ENCODE results near the gene SHLD1. TPM values are rescaled to one million over a fixed set of nuclear protein-coding genes. Genes with fewer than 3 reads are reported as not detected.

SHLD1 gene
- total RNA-seq, 1 donor from 2014 or later, result 8.6 TPM

GRCh38 chr20:5825130-5825719 lies 75.0 kb downstream of the SHLD1 start:
- H3K27me3 Mint-ChIP-seq, result no peaks in the 10 kb centered on the region
- H3K4me1 Mint-ChIP-seq, result peaks cover 12% of the 10 kb centered on the region
- peaks cover 6% of the 10 kb centered on the region for H3K36me3 Mint-ChIP-seq (ENCODE audit: low read depth)
- DNase-seq, result no peak
- H3K27ac Mint-ChIP-seq, result no peak overlapping the region
- H3K9me3 Mint-ChIP-seq, result no peaks in the 10 kb centered on the region
- intact Hi-C loops (cut with micrococcal nuclease), result no loop called here
- no peak overlapping the region for H3K4me3 Mint-ChIP-seq

- intact Hi-C loops (cut with micrococcal nuclease), result no loop called here
- Mint-ChIP-seq H3K4me1 (peaks cover 12% of the 10 kb centered on the region), H3K9me3 (no peaks in the 10 kb centered on the region), H3K4me3 (no peak overlapping the region), H3K27ac (no peak overlapping the region), H3K36me3 (ENCODE audit: low read depth) (peaks cover 6% of the 10 kb centered on the region), H3K27me3 (no peaks in the 10 kb centered on the region)
- no peak for DNase-seq
These were observed 77.1 kb downstream of the SHLD1 start for GRCh38 chr20:5827098-5827853.

- intact Hi-C loops (cut with micrococcal nuclease), result no loop called here
- no peak overlapping the region for H3K4me3 Mint-ChIP-seq
- H3K9me3 Mint-ChIP-seq, result no peaks in the 10 kb centered on the region
- H3K27me3 Mint-ChIP-seq, result no peaks in the 10 kb centered on the region
- DNase-seq, result no peak
- peaks cover 12% of the 10 kb centered on the region for H3K4me1 Mint-ChIP-seq
- H3K27ac Mint-ChIP-seq, result no peak overlapping the region
- peaks cover 6% of the 10 kb centered on the region for H3K36me3 Mint-ChIP-seq (ENCODE audit: low read depth)
These were observed 77.7 kb downstream of the SHLD1 start for GRCh38 chr20:5827861-5828260.

- no peak overlapping the region for H3K27ac Mint-ChIP-seq
- H3K27me3 Mint-ChIP-seq, result no peaks in the 10 kb centered on the region
- intact Hi-C loops (cut with micrococcal nuclease), result no loop called here
- H3K4me3 Mint-ChIP-seq, result no peak overlapping the region
- H3K4me1 Mint-ChIP-seq, result peaks cover 2% of the 10 kb centered on the region
- no peak for DNase-seq
- peaks cover 4% of the 10 kb centered on the region for H3K9me3 Mint-ChIP-seq
- peaks cover 2% of the 10 kb centered on the region for H3K36me3 Mint-ChIP-seq (ENCODE audit: low read depth)
These were observed 79.1 kb downstream of the SHLD1 start for GRCh38 chr20:5829241-5829809.

- Mint-ChIP-seq H3K27me3 (no peaks in the 10 kb centered on the region), H3K27ac (no peak overlapping the region), H3K9me3 (peaks cover 7% of the 10 kb centered on the region)
These were observed 81.5 kb downstream of the SHLD1 start for GRCh38 chr20:5831539-5832237.

GRCh38 chr20:5833309-5833941 lies 83.2 kb downstream of the SHLD1 start:
- intact Hi-C loops (cut with micrococcal nuclease), result no loop called here
- DNase-seq, result no peak
- Mint-ChIP-seq H3K27me3 (no peaks in the 10 kb centered on the region), H3K9me3 (peaks cover 7% of the 10 kb centered on the region), H3K27ac (no peak overlapping the region), H3K4me1 (peaks cover 22% of the 10 kb centered on the region), H3K4me3 (no peak overlapping the region), H3K36me3 (ENCODE audit: low read depth) (peaks cover 5% of the 10 kb centered on the region)

More at GRCh38 chr20:5831539-5832237, 81.5 kb downstream of the SHLD1 start:
- H3K4me1 Mint-ChIP-seq, result peaks cover 19% of the 10 kb centered on the region
- peaks cover 5% of the 10 kb centered on the region for H3K36me3 Mint-ChIP-seq (ENCODE audit: low read depth)
- H3K4me3 Mint-ChIP-seq, result no peak overlapping the region
- no peak for DNase-seq
- intact Hi-C loops (cut with micrococcal nuclease), result no loop called here

- H3K36me3 Mint-ChIP-seq (ENCODE audit: low read depth), result peaks cover 5% of the 10 kb centered on the region
- H3K27ac Mint-ChIP-seq, result no peak overlapping the region
- DNase-seq, result no peak
- intact Hi-C loops (cut with micrococcal nuclease), result loop anchor here (1.0 kb wide), 1 partner anchor 10 kb away; no protein-coding TSS in a partner anchor
- H3K4me3 Mint-ChIP-seq, result no peak overlapping the region
- H3K27me3 Mint-ChIP-seq, result no peaks in the 10 kb centered on the region
- peaks cover 22% of the 10 kb centered on the region for H3K4me1 Mint-ChIP-seq
- H3K9me3 Mint-ChIP-seq, result peaks cover 7% of the 10 kb centered on the region
These were observed 84.3 kb downstream of the SHLD1 start for GRCh38 chr20:5834436-5835005.

- peak; percentile 59 for DNase-seq
- H3K9me3 Mint-ChIP-seq, result peaks cover 7% of the 10 kb centered on the region
- no peak overlapping the region for H3K4me3 Mint-ChIP-seq
- H3K27me3 Mint-ChIP-seq, result no peaks in the 10 kb centered on the region
- peaks cover 22% of the 10 kb centered on the region for H3K4me1 Mint-ChIP-seq
- peaks cover 5% of the 10 kb centered on the region for H3K36me3 Mint-ChIP-seq (ENCODE audit: low read depth)
- intact Hi-C loops (cut with micrococcal nuclease), result loop anchor here (1.0 kb wide), 1 partner anchor 9 kb away; no protein-coding TSS in a partner anchor
- H3K27ac Mint-ChIP-seq, result peak overlapping the region; percentile 83
These were observed 85.2 kb downstream of the SHLD1 start for GRCh38 chr20:5835321-5835821.

GRCh38 chr20:5835871-5836270 lies 85.7 kb downstream of the SHLD1 start:
- intact Hi-C loops (cut with micrococcal nuclease), result loop anchor here (1.0 kb wide), 1 partner anchor 8 kb away; no protein-coding TSS in a partner anchor
- H3K4me1 Mint-ChIP-seq, result peaks cover 22% of the 10 kb centered on the region
- H3K27ac Mint-ChIP-seq, result peak overlapping the region; percentile 83
- H3K9me3 Mint-ChIP-seq, result peaks cover 7% of the 10 kb centered on the region
- H3K4me3 Mint-ChIP-seq, result no peak overlapping the region
- DNase-seq, result peak; percentile 63
- H3K36me3 Mint-ChIP-seq (ENCODE audit: low read depth), result peaks cover 5% of the 10 kb centered on the region
- no peaks in the 10 kb centered on the region for H3K27me3 Mint-ChIP-seq

GRCh38 chr20:5836569-5836968 lies 86.4 kb downstream of the SHLD1 start:
- no peak for DNase-seq
- intact Hi-C loops (cut with micrococcal nuclease), result no loop called here
- Mint-ChIP-seq H3K9me3 (peaks cover 7% of the 10 kb centered on the region), H3K27me3 (no peaks in the 10 kb centered on the region), H3K4me3 (peak overlapping the region; percentile 58), H3K27ac (peak overlapping the region; percentile 83), H3K36me3 (ENCODE audit: low read depth) (peaks cover 5% of the 10 kb centered on the region), H3K4me1 (peaks cover 22% of the 10 kb centered on the region)

GRCh38 chr20:5840411-5841002 lies 90.3 kb downstream of the SHLD1 start:
- Mint-ChIP-seq H3K36me3 (ENCODE audit: low read depth) (no peaks in the 10 kb centered on the region), H3K4me3 (no peak overlapping the region), H3K4me1 (peaks cover 41% of the 10 kb centered on the region)

GRCh38 chr20:5841522-5841921 lies 91.3 kb downstream of the SHLD1 start:
- peaks cover 2% of the 10 kb centered on the region for H3K27me3 Mint-ChIP-seq
- no peaks in the 10 kb centered on the region for H3K36me3 Mint-ChIP-seq (ENCODE audit: low read depth)
- DNase-seq, result no peak
- peaks cover 38% of the 10 kb centered on the region for H3K4me1 Mint-ChIP-seq
- no peaks in the 10 kb centered on the region for H3K9me3 Mint-ChIP-seq
- H3K4me3 Mint-ChIP-seq, result no peak overlapping the region
- intact Hi-C loops (cut with micrococcal nuclease), result loop anchor here (5.0 to 10.0 kb wide), 4 partner anchors 34 to 717 kb away; partner anchors contain the start of gene CDS2
- H3K27ac Mint-ChIP-seq, result no peak overlapping the region

More at GRCh38 chr20:5840411-5841002, 90.3 kb downstream of the SHLD1 start:
- H3K27me3 Mint-ChIP-seq, result peaks cover 2% of the 10 kb centered on the region
- no peak overlapping the region for H3K27ac Mint-ChIP-seq
- no peaks in the 10 kb centered on the region for H3K9me3 Mint-ChIP-seq
- intact Hi-C loops (cut with micrococcal nuclease), result loop anchor here (5.0 to 10.0 kb wide), 4 partner anchors 33 to 716 kb away; partner anchors contain the start of gene CDS2
- DNase-seq, result no peak
